HepG2 (cell line): Measurements from ENCODE around the gene SEC61A1.

Experiments used
- ATF1 ChIP-seq: IDR thresholded peaks from 2 replicates; pipeline ENCODE4 v1.6.1; 2016; ENCODE audit warnings: mild to moderate bottlenecking, control low read depth
- ATF2 ChIP-seq: sonication (generic); formaldehyde crosslinking; IDR thresholded peaks from 2 replicates; pipeline ENCODE4 v1.4.0; 2020; ENCODE audit warnings: missing genetic modification reagents
- CTCF ChIP-seq: sonication (generic); formaldehyde crosslinking; IDR thresholded peaks from 2 replicates; pipeline ENCODE4 v1.5.0; 2020; ENCODE audit warnings: mild to moderate bottlenecking, missing genetic modification reagents, moderate library complexity
- DRAP1 ChIP-seq: IDR thresholded peaks from 2 replicates; pipeline ENCODE4 v1.6.1; 2016; ENCODE audit warnings: missing genetic modification reagents, missing compliant biosample characterization
- EP300 ChIP-seq, 3 experiments: sonication (generic) in 1 of 3; formaldehyde crosslinking in 1 of 3; IDR thresholded peaks; 2 replicates each; pipeline versions ENCODE4 v1.5.1 to v1.6.1; 2011 to 2020; ENCODE audit warnings: low read depth in 2 of 3, low read length in 2 of 3, borderline replicate concordance in 1 of 3, improper control_type of control experiment in 1 of 3, mild to moderate bottlenecking in 1 of 3, missing genetic modification reagents in 1 of 3, moderate library complexity in 1 of 3
- IKZF1 ChIP-seq: fragments of 450-650 bp; IDR thresholded peaks from 2 replicates; pipeline ENCODE4 v1.7.1; 2016
- KLF15 ChIP-seq: sonication (generic); formaldehyde crosslinking; IDR thresholded peaks from 2 replicates; pipeline ENCODE4 v1.8.1; 2023; ENCODE audit warnings: borderline replicate concordance, mild to moderate bottlenecking, inconsistent platforms, missing genetic modification reagents, mixed read lengths
- POGZ ChIP-seq: sonication (generic); formaldehyde crosslinking; IDR thresholded peaks from 2 replicates; pipeline ENCODE4 v1.4.0; 2020; ENCODE audit warnings: mild to moderate bottlenecking, missing genetic modification reagents
- SCMH1 ChIP-seq: sonication (generic); formaldehyde crosslinking; IDR thresholded peaks from 2 replicates; pipeline ENCODE4 v1.9.0; 2021; ENCODE audit warnings: missing genetic modification reagents, mild to moderate bottlenecking, borderline replicate concordance
- SP2 ChIP-seq: sonication (generic); formaldehyde crosslinking; IDR thresholded peaks from 2 replicates; pipeline ENCODE4 v1.5.1; 2020; ENCODE audit warnings: mild to moderate bottlenecking, missing genetic modification reagents
- SUZ12 ChIP-seq: fragments of 150-350 bp; IDR thresholded peaks from 2 replicates; pipeline ENCODE4 v1.6.1; 2014; ENCODE audit warnings: low read depth, low read length
- TBL1XR1 ChIP-seq: fragments of 150-350 bp; IDR thresholded peaks from 2 replicates; pipeline ENCODE4 v1.6.1; 2014; ENCODE audit warnings: borderline replicate concordance, low read length; ENCODE audit not compliant: partially characterized antibody
- ZBTB44 ChIP-seq: sonication (generic); formaldehyde crosslinking; IDR thresholded peaks from 2 replicates; pipeline ENCODE4 v1.4.0; 2020; ENCODE audit warnings: missing genetic modification reagents
- ZNF232 ChIP-seq: sonication (generic); formaldehyde crosslinking; IDR thresholded peaks from 2 replicates; pipeline ENCODE4 v1.4.0; 2020; ENCODE audit warnings: missing genetic modification reagents, borderline replicate concordance

GRCh38 chr3:128067489-128067888 is 15.3 kb downstream of the SEC61A1 start:
- TF ChIP-seq IKZF1 (no peak), TBL1XR1 (no peak), CTCF (CRISPR knock-in tag) (no peak), SUZ12 (no peak), ZBTB44 (CRISPR knock-in tag) (no peak), ATF2 (CRISPR knock-in tag) (no peak), KLF15 (CRISPR knock-in tag) (no peak), DRAP1 (no peak), ZNF232 (CRISPR knock-in tag) (no peak), SCMH1 (no peak), ATF1 (CRISPR knock-in tag) (no peak), EP300 (IDR thresholded peaks at IDR 0.05; ENCODE audit: low read depth in 2 of 2, low read length in 2 of 2) (no peak), EP300 (CRISPR knock-in tag; IDR thresholded peaks at IDR 0.05; ENCODE audit: borderline replicate concordance) (no peak), POGZ (no peak), SP2 (no peak)
